IPS-NIHi7 (cell line): Measurements from ENCODE around the gene PPP5C.
A peak's percentile ranks its signal among the peaks of the same experiment; 100 is the strongest.
"Not testable (repeated sequence)": the region's sequence is repeated elsewhere in the genome, so short reads cannot be mapped to it uniquely, and the experiment has no call there.

ENCODE experiments used
- DNase-seq: peaks from one replicate; pipeline ENCODE4 v3.0.0; 2012; ENCODE audit warnings: mixed read lengths; ENCODE audit errors: extremely low spot score

PPP5C gene

DNA sequence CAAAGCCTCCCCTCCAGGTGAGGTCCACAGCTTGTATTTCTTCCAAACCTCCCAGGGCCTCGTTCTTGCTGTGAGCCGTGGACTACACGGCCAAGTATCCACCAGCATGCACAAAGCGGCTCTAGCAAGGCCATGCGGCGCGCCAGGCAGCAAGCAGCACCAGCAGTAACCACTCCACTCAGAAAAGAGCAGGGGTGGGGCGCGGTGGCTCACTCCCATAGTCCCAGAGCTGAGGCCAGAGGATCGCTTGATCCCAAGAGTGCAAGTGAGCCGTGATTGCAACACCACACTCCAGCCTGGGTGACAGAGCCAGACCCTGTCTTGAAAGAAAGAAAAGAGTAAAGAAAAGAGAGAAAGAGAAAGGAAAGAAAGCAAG is 61.8 kb downstream of the PPP5C start:
- DNase-seq = no peak

DNA sequence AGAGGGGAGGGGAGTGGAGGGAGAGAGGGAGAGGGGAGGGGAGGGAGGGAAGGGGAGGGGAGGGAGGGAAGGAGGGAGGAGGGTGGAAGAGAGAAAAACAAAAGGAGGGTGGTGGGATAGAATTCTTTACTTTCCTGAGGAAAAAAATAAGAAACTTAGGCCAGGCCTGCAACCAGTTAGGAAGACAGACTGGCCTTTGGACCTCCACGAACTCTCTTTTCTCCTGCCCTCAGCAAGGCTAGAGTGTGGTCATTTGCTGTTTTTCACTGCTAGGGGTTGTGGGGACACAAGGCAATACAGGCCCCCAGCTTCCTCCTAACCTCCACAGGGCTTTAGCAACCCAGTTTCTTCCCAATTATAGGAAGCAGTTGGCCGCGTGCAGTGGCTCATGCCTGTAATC is 62.3 kb downstream of the PPP5C start:
- DNase-seq = no peak

DNA sequence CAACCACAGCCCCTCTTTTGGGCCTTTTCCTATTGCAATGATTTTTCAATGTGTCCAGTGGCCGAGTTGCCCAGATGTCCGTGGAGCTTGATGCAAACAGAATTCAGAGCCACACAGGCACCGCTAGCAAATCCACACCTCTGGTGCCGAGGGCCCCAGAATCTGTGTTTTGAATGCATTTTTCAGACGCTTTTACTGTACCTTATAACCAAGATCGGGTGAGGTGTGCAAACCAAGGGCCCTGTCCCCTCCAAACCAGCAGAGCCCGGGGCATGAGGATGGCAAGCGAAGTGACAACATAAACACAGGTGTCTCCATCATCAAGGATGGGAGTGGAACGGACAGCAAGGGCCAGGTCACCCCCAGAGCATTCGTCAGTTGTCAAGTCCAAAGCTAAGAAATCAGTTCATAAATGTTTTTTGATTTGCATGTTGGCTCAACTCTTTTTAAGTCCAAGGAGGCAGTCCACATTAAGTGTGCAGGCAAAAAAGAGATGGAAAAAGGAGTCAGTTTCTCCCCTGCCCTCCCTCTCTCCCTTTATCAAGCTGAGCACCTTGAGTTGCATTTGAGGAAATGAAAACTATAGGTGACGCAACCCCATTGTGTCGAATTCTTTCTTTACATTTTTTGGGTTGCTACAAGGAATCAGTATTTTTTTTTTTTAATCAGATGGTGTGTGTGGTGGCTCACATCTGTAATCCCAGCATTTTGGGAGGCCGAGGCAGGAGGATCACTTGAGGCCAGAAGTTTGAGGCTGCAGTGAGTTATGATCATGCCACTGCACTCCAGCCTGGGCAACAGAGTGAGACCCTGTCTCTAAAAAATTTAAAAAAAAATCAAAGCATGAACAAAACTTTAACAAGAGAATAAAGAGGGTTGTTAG is 63.6 kb downstream of the PPP5C start:
- no peak for DNase-seq

DNA sequence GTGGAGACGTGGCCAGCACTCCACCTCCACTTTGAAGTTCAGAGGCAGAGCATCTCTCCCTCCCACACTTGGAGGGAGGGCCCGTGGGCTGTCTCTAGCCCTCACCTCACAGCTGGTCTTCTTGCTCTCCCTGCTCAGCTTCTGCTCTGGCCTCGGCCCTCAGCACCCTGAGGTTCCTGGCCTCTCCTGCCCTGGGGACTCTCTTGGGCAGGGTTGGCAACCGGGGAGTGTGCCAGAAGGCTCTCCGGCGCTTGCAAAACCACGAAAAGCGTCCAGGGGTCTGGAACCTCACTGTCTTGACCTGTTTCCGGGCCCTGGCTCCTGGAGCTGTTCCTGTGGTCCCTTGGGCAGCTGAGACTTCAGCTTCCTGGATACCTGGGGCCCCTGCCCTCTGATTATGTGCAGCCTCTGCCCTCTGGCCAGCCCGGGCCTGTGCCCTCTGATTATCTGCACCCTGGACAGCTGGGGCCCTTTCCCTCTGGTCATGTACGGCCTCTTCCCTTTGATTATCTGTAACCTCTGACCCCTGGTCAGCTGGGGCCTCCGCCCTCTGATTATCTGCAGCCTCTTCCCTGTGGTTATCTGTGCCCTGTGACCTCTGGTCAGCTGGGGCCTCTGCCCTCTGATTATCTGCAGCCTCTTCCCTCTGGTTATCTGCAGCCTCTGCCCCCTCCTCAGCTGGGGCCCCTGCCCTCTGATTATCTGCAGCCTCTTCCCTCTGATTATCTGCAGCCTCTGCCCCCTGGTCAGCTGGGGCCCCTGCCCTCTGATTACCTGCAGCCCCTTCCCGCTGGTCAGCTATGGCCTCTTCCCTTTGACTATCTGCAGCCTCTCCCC is 64.4 kb downstream of the PPP5C start:
- DNase-seq = no peak

DNA sequence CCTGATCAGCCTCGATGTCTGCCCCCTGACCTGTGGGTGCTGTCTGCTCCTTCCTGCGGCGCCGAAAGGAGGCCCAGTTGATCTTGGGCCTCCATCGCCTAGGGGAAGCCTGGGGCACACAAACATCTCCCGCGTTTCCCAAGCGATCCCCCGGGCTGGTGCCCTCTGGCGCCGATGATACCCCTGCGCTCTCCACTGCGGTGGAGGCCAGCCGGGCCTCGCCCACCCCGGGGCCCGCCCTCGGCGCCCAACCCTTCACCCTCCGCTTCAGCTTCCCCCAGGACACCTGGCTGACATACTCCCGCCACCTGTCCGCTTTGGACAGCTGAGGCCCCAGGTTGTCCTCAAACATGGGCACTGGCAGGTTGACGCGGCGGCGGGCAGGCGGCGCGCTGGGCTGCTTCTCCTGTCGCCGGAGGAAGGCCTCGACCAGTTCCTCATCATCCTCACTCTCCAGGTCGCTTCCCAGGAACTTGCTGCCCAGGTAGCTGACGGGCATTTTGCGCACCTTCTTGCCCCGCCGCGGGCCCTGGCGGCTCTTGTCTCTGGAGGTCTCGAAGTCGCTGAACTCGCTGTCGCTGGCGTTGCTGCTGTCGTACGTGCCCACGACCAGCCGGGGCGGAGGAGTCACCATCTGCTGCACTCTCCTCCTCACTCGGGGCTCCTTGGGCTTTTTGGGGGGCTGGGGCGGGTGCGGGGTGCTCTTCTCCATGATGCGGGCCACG is 65.2 kb downstream of the PPP5C start:
- no peak for DNase-seq

GRCh38 chr19:46412650-46413261 is 65.9 kb downstream of the PPP5C start:
- DNase-seq = no peak

- DNase-seq = peak; percentile 90
Observed at GRCh38 chr19:46413262-46414031, 66.6 kb downstream of the PPP5C start, which contains the start of gene CCDC8. Gene CCDC8, minus strand, starts transcription at chr19:46413564. Its CDS starts 754 bp downstream, at chr19:46412810.

- DNase-seq = not testable (repeated sequence)
Observed at GRCh38 chr19:46414899-46415298, 68.0 kb downstream of the PPP5C start.

GRCh38 chr19:46415804-46416709 is 69.2 kb downstream of the PPP5C start:
- peak; percentile 91 for DNase-seq

DNA sequence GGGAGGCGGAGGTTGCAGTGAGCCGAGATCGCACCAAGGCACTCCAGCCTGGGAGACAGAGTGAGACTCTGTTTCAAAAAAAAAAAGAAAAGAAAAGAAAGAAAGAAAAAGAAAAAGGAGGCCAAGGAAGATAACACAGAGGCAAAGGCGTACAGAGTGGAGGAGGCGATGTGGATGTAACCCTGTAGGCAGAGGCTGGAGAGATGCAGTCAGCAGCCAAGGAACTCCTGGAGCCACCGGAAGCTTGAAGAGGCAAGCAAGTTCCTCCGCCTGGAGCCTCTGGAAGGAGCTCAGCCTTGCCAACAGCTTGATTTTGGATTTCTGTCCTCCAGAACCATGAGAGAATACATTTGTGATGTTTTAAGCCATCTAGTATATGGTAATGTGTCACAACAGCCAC is 73.2 kb downstream of the PPP5C start:
- DNase-seq = no peak

- DNase-seq = no peak
Observed at GRCh38 chr19:46422344-46422743, 75.5 kb downstream of the PPP5C start.

DNA sequence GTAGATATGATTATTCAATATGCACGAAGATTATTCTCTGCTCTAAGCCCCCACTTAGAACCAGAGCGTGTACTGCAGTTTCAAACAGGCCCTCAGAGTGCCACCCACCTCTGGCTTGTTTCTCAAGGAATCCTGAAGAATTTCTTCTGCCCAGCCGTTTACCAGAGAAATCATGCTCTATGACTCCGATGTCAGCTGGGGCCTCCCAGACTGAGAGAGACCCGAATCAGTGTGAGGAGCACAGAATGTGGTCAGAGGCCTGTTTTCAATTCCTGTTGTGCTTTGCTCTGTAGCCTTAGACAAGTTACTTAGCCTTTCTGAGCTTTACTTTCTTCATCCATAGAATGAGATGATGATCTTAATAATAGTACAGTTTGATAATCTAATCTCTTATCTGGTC is 76.3 kb downstream of the PPP5C start:
- DNase-seq = no peak

DNA sequence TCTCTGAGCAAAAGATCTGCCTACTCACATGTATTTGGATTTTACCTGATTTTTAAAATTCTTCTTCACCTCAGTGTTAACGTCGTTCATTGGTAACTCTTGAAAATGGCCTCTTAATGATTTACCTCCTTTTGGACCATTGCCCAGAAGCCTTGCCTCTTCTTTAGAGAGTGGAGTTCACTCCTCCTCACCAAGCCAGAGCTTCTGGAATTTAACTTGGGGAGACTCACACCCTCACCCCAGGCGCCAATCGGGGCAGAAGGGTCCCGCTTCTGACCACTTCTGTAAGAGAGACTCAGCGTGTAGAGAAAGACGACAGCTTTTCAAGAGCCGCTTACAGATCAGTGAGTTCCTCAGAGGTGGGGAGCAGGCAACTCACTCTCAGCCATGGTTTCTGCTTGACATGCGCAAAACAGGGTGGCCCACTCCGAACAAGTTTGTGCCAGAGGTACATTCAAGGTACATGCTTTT is 79.2 kb downstream of the PPP5C start:
- DNase-seq = no peak

GRCh38 chr19:46426506-46427162 is 79.7 kb downstream of the PPP5C start:
- DNase-seq = peak; percentile 95

DNA sequence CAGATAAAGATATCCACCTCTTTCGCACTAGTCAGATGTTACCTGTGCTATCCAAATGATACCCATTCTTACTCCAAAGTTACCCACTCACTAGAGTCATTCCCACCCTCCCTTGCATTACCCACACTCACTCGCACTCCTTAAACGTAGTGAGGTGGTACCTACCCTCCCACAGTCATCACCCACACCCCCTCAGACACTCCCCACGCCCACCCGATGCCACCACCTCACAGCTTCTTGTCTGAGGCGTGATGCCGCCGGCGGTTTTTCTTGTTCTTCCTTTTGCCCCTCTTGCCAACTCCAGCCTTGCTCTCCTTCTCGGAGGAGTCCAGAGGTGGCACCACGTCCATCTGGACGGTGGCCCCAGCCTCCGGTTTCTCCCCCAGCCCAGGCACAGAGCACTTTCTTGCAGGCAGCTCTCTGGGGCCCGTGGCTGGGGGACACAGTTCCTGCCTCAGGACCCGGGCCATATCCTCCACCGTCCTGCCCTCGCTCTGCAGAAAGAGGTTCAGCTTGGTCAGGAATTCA is 80.7 kb downstream of the PPP5C start:
- DNase-seq = no peak

GRCh38 chr19:46428239-46429135 is 81.6 kb downstream of the PPP5C start, which contains the start of gene PNMA8C:
Gene PNMA8C, minus strand, starts transcription at chr19:46428936. Its CDS starts 577 bp downstream, at chr19:46428359.
- peak; percentile 78 for DNase-seq

DNA sequence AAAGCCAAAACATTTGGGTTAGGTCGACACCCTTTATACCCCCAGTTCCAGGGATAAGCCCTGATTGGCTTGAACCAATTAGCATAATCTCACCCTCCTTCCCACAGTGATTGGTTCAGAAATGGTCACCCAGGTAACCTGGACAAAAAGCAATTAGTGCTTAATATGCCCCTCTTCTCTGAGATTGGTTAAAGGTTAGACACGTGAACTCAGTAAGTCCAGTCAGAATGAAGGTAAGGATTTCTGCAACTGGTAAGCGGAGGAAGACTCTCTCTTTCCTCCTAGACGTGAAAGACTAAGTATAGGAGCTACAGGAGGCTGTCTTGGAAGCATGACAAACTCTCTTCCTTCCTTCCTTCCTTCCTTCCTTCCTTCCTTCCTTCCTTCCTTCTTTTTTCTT is 83.1 kb downstream of the PPP5C start:
- DNase-seq = no peak

- peak; percentile 60 for DNase-seq
Observed at GRCh38 chr19:46431824-46432223, 84.9 kb downstream of the PPP5C start.
